SK-N-DZ (cell line): Measurements from ENCODE around the gene CASQ2. TPM values are rescaled to one million over a fixed set of nuclear protein-coding genes. Genes with fewer than 3 reads are reported as not detected.
A peak's percentile ranks its signal among the peaks of the same experiment; 100 is the strongest.

Experiments
- DNase-seq: peaks from one replicate; pipeline ENCODE4 v3.0.0-alpha.2; 2015; ENCODE audit warnings: low spot score
- polyA plus RNA-seq, 2 experiments: library from polyadenylated mRNA; depleted of rRNA; stranded (reverse); fragments of >200 nt; gene quantifications; 2 replicates each; pipeline ENCODE4 v1.2.3, GENCODE V29; 2014

Gene CASQ2
- not detected in 2 replicates for polyA plus RNA-seq (2014; cell fraction: cytosol; rRNA removed)
- polyA plus RNA-seq (2014; cell fraction: nucleus; rRNA removed): not detected in 2 replicates

GRCh38 chr1:115768549-115768948 is at the start of gene CASQ2:
Gene CASQ2 (minus strand): TSS chr1:115768714. CDS start chr1:115768541, 173 bp downstream.
- DNase-seq: no peak

- DNase-seq: no peak
Observed at GRCh38 chr1:115815694-115816093, 47.2 kb upstream of the CASQ2 start.

GRCh38 chr1:115814685-115815398 is 46.3 kb upstream of the CASQ2 start:
- DNase-seq: no peak

GRCh38 chr1:115813727-115814126 is 45.2 kb upstream of the CASQ2 start:
- DNase-seq: no peak

GRCh38 chr1:115811140-115811828 is 42.8 kb upstream of the CASQ2 start:
- DNase-seq: no peak

GRCh38 chr1:115810609-115811008 is 42.1 kb upstream of the CASQ2 start:
- no peak for DNase-seq

- no peak for DNase-seq
Observed at GRCh38 chr1:115809847-115810246, 41.3 kb upstream of the CASQ2 start.

- DNase-seq: no peak
Observed at GRCh38 chr1:115809076-115809475, 40.6 kb upstream of the CASQ2 start.

GRCh38 chr1:115807723-115808122 is 39.2 kb upstream of the CASQ2 start:
- DNase-seq: peak; percentile 47

- DNase-seq: no peak
Observed at GRCh38 chr1:115805597-115805996, 37.1 kb upstream of the CASQ2 start.

GRCh38 chr1:115802416-115802815 is 33.9 kb upstream of the CASQ2 start:
- no peak for DNase-seq

GRCh38 chr1:115797486-115797885 is 29.0 kb upstream of the CASQ2 start:
- DNase-seq: no peak

GRCh38 chr1:115796897-115797296 is 28.4 kb upstream of the CASQ2 start:
- DNase-seq: no peak

- no peak for DNase-seq
Observed at GRCh38 chr1:115796036-115796435, 27.5 kb upstream of the CASQ2 start.

- DNase-seq: no peak
Observed at GRCh38 chr1:115794976-115795639, 26.6 kb upstream of the CASQ2 start.

- no peak for DNase-seq
Observed at GRCh38 chr1:115793162-115793561, 24.6 kb upstream of the CASQ2 start.

GRCh38 chr1:115791816-115792215 is 23.3 kb upstream of the CASQ2 start:
- no peak for DNase-seq

GRCh38 chr1:115790846-115791245 is 22.3 kb upstream of the CASQ2 start:
- no peak for DNase-seq

- no peak for DNase-seq
Observed at GRCh38 chr1:115790356-115790755, 21.8 kb upstream of the CASQ2 start.

GRCh38 chr1:115783311-115783710 is 14.8 kb upstream of the CASQ2 start:
- no peak for DNase-seq

GRCh38 chr1:115782571-115783281 is 14.2 kb upstream of the CASQ2 start:
- DNase-seq: no peak

- DNase-seq: no peak
Observed at GRCh38 chr1:115781851-115782250, 13.3 kb upstream of the CASQ2 start.
